Left colon (tissue), 2 donors: ENCODE data around the gene GDF3. TPM values are rescaled to one million over a fixed set of nuclear protein-coding genes. Genes with fewer than 3 reads are reported as not detected.
"Not testable (repeated sequence)": the region's sequence is repeated elsewhere in the genome, so short reads cannot be mapped to it uniquely, and the experiment has no call there.

ENCODE experiments used
- ATAC-seq: fragments of 200-7000 bp; cut with Tn5 transposase; one replicate; pipeline ENCODE4 v1.9.1; 2020; ENCODE audit warnings: mild to moderate bottlenecking, moderate library complexity
- DNase-seq, 2 donors: peaks; one replicate each; pipeline ENCODE4 v3.0.0-alpha.2; 2020
- intact Hi-C, 2 donors: fragments of 100-400 bp; cut with DNase I in 1 of 2; cut with micrococcal nuclease in 1 of 2; formaldehyde crosslinking; loops; one replicate each; pipeline versions ENCODE4 v1.11.2 to v1.14.0; 2022; cut with DNase I, micrococcal nuclease
- total RNA-seq, 2 donors: library from RNA; stranded (reverse); fragmentation: NEBNext Ultra II Directional; extraction: Animal tissue kit (Norgen Biotek cat#: 25700); gene quantifications; one replicate each; pipeline ENCODE4 v1.2.1, GENCODE V29; 2021
- donor health status: DM: no; HTN: no; CAD: no.
- donor health status: DM: yes; HTN: yes; CAD: no.

GDF3 gene
- total RNA-seq, 2 donors from 2014 or later, result not detected

DNA sequence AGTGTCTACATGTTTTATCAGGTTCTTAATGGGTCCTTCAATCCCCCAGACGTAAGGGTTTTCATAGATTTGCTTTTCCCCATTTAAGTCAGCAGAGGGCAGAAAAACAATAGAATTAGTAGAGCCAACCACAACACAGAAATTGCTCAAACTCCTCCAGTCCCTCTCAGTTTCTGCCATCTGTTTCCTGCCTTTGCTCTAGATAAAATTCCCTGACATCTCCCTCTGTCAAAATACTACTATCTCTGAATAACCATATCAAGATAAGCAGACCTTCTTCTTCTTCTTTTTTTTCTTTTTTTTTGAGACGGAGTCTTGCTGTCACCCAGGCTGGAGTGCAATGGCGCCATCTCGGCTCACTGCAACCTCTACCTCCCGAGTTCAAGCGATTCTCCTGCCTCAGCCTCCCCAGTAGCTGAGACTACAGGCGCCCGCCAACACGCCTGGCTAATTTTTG is 18.1 kb downstream of the GDF3 start:
- ATAC-seq, intact Hi-C loops, DNase-seq: not testable (repeated sequence)

- DNase-seq, intact Hi-C loops, ATAC-seq: not testable (repeated sequence)
These were observed 20.1 kb downstream of the GDF3 start for GRCh38 chr12:7675455-7675854.

GRCh38 chr12:7668171-7668570 is 27.4 kb downstream of the GDF3 start:
- DNase-seq (no peak), ATAC-seq (no peak)
- intact Hi-C loops, result no loop called here

DNA sequence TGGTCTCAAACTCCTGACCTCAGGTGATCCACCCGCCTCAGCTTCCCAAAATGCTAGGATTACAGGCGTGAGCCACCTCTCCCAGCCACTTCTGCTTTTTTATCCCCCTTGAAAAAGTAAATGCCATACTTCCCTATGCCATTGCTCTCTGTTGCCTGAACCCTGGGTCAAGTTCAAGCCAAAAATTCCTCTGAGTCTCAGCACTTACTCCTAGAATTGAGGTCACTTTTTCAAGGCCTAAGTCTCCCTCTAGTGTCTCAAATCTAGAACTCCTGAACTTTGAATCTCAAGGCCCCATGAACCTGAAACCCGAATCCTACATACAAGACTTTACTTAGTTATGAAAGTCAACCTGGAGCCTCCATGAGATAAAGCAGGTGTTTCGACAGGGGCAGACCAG is 28.4 kb downstream of the GDF3 start:
- no peak for DNase-seq
- intact Hi-C loops, result no loop called here

DNA sequence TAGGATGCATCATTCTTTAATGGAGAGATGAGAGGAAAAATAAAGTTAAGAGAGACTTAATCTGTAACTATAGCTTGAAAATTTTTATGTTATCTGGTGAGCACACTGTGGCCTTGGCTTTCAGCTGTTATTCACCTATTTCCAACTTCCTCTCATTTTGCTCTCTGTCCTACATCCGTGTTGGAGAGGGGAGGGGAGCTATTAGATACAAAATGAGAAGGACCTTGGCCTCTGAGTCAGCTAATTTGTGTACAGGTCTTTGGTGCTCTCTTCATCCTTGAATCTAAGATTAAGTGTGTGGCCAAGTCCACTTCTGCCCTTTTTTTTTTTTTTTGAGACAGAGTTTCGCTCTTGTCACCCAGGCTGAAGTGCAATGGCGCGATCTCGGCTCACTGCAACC is 29.0 kb downstream of the GDF3 start:
- intact Hi-C loops, result no loop called here
- DNase-seq (no peak), ATAC-seq (peak; percentile 84)

More for the DNA sequence above, 28.4 kb downstream of the GDF3 start:
- peak; percentile 20 for ATAC-seq

GRCh38 chr12:7661741-7662140 is 33.8 kb downstream of the GDF3 start:
- intact Hi-C loops, result no loop called here
- no peak for ATAC-seq
- DNase-seq, result no peak

DNA sequence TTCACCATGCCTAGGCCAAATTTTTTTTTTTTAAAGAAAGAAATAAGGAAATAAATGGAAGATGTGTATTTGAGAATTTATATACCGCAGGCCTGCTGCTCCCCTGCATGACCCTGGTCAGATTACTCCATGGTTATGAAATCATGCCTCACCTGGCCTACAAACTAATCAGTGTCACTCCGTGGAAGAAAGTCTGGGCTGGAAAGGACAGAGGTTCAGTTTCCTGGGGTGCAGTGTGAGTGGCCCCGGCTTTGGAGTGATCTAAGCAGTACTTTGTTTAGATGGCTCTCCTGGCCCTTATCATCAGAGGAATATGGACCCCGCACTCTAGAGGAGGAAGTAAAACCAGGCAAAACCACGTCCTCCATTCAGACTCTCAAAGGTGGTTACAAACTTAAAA is 39.5 kb downstream of the GDF3 start:
- intact Hi-C loops, result no loop called here
- ATAC-seq (no peak), DNase-seq (no peak)

- no peak for ATAC-seq
- DNase-seq, result no peak
- intact Hi-C loops, result no loop called here
These were observed 45.5 kb downstream of the GDF3 start for GRCh38 chr12:7650091-7650490.

- intact Hi-C loops, result loop anchor here in 1 of 2 donors (10.0 kb wide), 1 partner anchor 422 kb away; no protein-coding TSS in a partner anchor
- DNase-seq (no peak), ATAC-seq (peak; percentile 39)
These were observed 48.5 kb downstream of the GDF3 start for GRCh38 chr12:7647071-7647470.

- no peak for DNase-seq
- intact Hi-C loops, result loop anchor here in 1 of 2 donors (10.0 kb wide), 1 partner anchor 421 kb away; no protein-coding TSS in a partner anchor
- no peak for ATAC-seq
These were observed 49.4 kb downstream of the GDF3 start for GRCh38 chr12:7646178-7646475.

DNA sequence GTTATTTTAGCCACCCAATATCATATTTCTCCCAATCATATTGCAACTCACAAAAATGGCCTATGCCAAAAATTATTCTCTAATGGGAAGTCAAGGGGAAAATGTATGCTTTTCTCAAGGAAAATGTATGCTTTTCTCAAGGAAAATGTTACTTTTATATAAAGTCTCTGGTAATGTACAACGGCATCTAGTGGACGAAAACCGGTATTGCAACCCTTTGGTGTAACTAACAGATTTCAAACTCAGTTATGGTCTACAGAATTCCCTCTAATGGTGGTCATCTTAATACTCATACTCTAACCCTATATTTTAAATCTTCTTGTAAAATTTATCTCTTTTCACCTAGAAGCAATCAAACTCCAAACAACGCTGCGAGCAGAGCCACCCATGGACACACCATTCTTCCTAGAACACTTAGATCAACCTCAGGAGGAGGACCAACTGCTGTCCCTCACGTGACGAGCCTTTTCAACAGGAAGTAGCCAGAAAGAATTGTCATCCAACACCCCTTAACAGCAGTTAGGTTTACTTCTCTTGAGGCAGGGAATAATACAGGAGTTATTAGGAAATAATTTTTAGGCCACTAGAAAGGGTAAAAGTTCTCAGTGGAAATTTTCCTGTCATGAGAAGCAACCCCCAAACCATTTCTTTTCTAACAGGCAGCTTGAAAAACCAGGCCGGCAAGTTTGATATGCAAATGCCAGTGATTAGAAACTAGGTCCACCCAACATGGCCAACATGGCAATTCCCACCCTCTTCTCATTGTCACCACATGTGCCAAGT is 50.0 kb downstream of the GDF3 start:
- ATAC-seq, result no peak
- peak in 1 of 2 donors; percentile 26 for DNase-seq

GRCh38 chr12:7642876-7643309 is 52.7 kb downstream of the GDF3 start:
- no peak for DNase-seq
- no peak for ATAC-seq
- intact Hi-C loops, result loop anchor here (5.0 to 10.0 kb wide), 2 partner anchors 418 to 421 kb away; no protein-coding TSS in a partner anchor

More for the DNA sequence above, 50.0 kb downstream of the GDF3 start:
- intact Hi-C loops, result loop anchor here in 1 of 2 donors (10.0 kb wide), 1 partner anchor 421 kb away; no protein-coding TSS in a partner anchor

GRCh38 chr12:7642287-7642686 is 53.3 kb downstream of the GDF3 start:
- DNase-seq, result no peak
- ATAC-seq, result no peak
- intact Hi-C loops, result loop anchor here (5.0 to 10.0 kb wide), 2 partner anchors 417 to 420 kb away; no protein-coding TSS in a partner anchor

DNA sequence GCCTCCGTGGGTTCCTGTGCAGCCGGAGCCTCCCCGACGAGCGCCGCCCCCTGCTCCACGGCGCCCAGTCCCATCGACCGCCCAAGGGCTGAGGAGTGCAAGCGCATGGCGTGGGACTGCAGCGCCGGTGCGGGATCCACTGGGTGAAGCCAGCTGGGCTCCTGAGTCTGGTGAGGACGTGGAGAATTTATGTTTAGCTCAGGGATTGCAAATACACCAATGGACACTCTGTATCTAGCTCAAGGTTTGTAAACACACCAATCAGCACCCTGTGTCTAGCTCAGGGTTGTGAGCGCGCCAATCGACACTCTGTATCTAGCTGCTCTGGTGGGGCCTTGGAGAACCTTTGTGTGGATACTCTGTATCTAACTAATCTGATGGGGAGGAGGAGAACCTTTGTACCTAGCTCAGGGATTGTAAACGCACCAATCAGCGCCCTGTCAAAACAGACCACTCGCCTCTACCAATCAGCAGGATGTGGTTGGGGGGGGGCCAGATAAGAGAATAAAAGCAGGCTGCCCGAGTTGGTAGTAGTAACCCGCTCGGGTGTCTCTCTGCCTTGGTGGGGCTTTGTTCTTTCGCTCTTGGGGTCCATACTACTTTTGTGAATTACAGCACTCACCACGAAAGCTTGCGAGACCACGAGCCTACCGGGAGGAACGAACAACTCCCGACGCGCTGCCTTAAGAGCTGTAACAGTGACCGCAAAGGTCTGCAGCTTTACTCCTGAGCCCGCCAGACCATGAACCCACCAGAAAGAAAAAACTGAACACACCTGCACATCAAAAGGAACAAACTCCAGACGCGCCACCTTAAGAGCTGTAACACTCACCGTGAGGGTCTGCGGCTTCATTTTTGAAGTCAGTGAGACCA is 55.2 kb downstream of the GDF3 start:
- ATAC-seq, result not testable (repeated sequence)
- DNase-seq, result peak in 1 of 2 donors; percentile 16
- intact Hi-C loops, result loop anchor here (5.0 to 10.0 kb wide), 2 partner anchors 416 to 418 kb away; no protein-coding TSS in a partner anchor

Other genes starting within 250 kb of the GDF3 start
- 10 to 100 TPM; 29.8 to 45.2 TPM for gene CD163, start 192.0 kb downstream of the GDF3 start, total RNA-seq
- 10 to 100 TPM in 1 of 2 donors, 1 to 10 TPM in 1; 5.6 to 19.6 TPM for gene APOBEC1, start 29.9 kb downstream of the GDF3 start, total RNA-seq
- gene DPPA3, start 15.7 kb upstream of the GDF3 start, total RNA-seq, result not detected
- gene CLEC4C, start 51.6 kb upstream of the GDF3 start, total RNA-seq, result not detected
- not detected for gene NANOGNB, start 69.4 kb upstream of the GDF3 start, total RNA-seq
- gene NANOG, start 93.6 kb upstream of the GDF3 start, total RNA-seq, result under 1 TPM; 0.09 to 0.22 TPM
- gene SLC2A14, start 177.1 kb upstream of the GDF3 start, total RNA-seq, result under 1 TPM; 0.36 to 0.37 TPM
- 10 to 100 TPM in 1 of 2 donors, 1 to 10 TPM in 1; 8.9 to 11.8 TPM for gene SLC2A3, start 240.4 kb upstream of the GDF3 start, total RNA-seq